Neuron (in vitro differentiated cells): ENCODE measurements around the gene LCE4A.
"Not testable (repeated sequence)": the region's sequence is repeated elsewhere in the genome, so short reads cannot be mapped to it uniquely, and the experiment has no call there.

ENCODE experiments used
- H2AFZ ChIP-seq: one replicate; pipeline ENCODE4 v1.6.1; 2013; ENCODE audit warnings: low read depth, mild to moderate bottlenecking, inconsistent platforms, low read length, moderate library complexity
- H3K27me3 ChIP-seq: one replicate; pipeline ENCODE4 v1.6.1; 2013; ENCODE audit warnings: low read length; ENCODE audit not compliant: insufficient read depth
- H3K36me3 ChIP-seq: one replicate; pipeline ENCODE4 v1.6.1; 2013; ENCODE audit warnings: low read length; ENCODE audit not compliant: insufficient read depth
- H3K4me1 ChIP-seq: one replicate; pipeline ENCODE4 v1.6.1; 2013; ENCODE audit warnings: low read length; ENCODE audit not compliant: insufficient read depth
- H3K4me3 ChIP-seq: 2 replicates; pipeline ENCODE4 v1.5.1; 2013; ENCODE audit warnings: mild to moderate bottlenecking, low read length, moderate library complexity
- H3K9me3 ChIP-seq: one replicate; pipeline ENCODE4 v1.6.1; 2013; ENCODE audit warnings: low read length

The LCE4A gene

GRCh38 chr1:152707860-152708259 is at the start of gene LCE4A:
LCE4A (plus strand) TSS chr1:152708160; CDS start chr1:152709076, 916 bp downstream.
- H3K36me3 ChIP-seq: no peaks in the 10 kb centered on the region
- no peaks in the 10 kb centered on the region for H3K27me3 ChIP-seq
- no peak within 1 kb of the TSS for H3K4me3 ChIP-seq
- no peaks in the 10 kb centered on the region for H3K4me1 ChIP-seq
- H2AFZ ChIP-seq: no peak within 1 kb of the TSS
- H3K9me3 ChIP-seq: no peaks in the 10 kb centered on the region

- no peak overlapping the region for H3K4me3 ChIP-seq
- H3K27me3 ChIP-seq: peaks cover 2% of the 10 kb centered on the region
- H2AFZ ChIP-seq: no peak overlapping the region
- H3K9me3 ChIP-seq: no peaks in the 10 kb centered on the region
- H3K36me3 ChIP-seq: no peaks in the 10 kb centered on the region
- H3K4me1 ChIP-seq: no peaks in the 10 kb centered on the region
Observed at GRCh38 chr1:152658649-152659048, 49.3 kb upstream of the LCE4A start.

- H3K4me3 ChIP-seq: no peak within 1 kb of the TSS
- H3K36me3 ChIP-seq: no peaks in the 10 kb centered on the region
- H3K9me3 ChIP-seq: no peaks in the 10 kb centered on the region
- no peaks in the 10 kb centered on the region for H3K4me1 ChIP-seq
- H3K27me3 ChIP-seq: peaks cover 2% of the 10 kb centered on the region
- H2AFZ ChIP-seq: no peak within 1 kb of the TSS
Observed at GRCh38 chr1:152663098-152663497, 44.9 kb upstream of the LCE4A start, which contains the start of gene LCE2D. LCE2D (plus strand) TSS chr1:152663380; CDS start chr1:152664106, 726 bp downstream.

- not testable (repeated sequence) for H3K27me3 ChIP-seq, H3K9me3 ChIP-seq, H2AFZ ChIP-seq, H3K4me3 ChIP-seq, H3K36me3 ChIP-seq, H3K4me1 ChIP-seq
Observed at GRCh38 chr1:152666171-152666570, 41.8 kb upstream of the LCE4A start.

- Histone ChIP-seq H3K9me3 (no peaks in the 10 kb centered on the region), H3K4me3 (no peak overlapping the region), H3K4me1 (no peaks in the 10 kb centered on the region), H3K36me3 (no peaks in the 10 kb centered on the region), H3K27me3 (no peaks in the 10 kb centered on the region), H2AFZ (no peak overlapping the region)
Observed at GRCh38 chr1:152667648-152668047, 40.3 kb upstream of the LCE4A start.

GRCh38 chr1:152673016-152673415 is 34.9 kb upstream of the LCE4A start:
- no peak overlapping the region for H2AFZ ChIP-seq
- H3K27me3 ChIP-seq: peaks cover 8% of the 10 kb centered on the region
- H3K4me1 ChIP-seq: no peaks in the 10 kb centered on the region
- H3K4me3 ChIP-seq: no peak overlapping the region
- H3K36me3 ChIP-seq: no peaks in the 10 kb centered on the region
- no peaks in the 10 kb centered on the region for H3K9me3 ChIP-seq

- H3K4me1 ChIP-seq, H3K9me3 ChIP-seq, H2AFZ ChIP-seq, H3K4me3 ChIP-seq, H3K36me3 ChIP-seq: not testable (repeated sequence)
- H3K27me3 ChIP-seq: peaks cover 10% of the 10 kb centered on the region
Observed at GRCh38 chr1:152674983-152675382, 33.0 kb upstream of the LCE4A start, which contains the start of gene LCE2C. LCE2C (plus strand) TSS chr1:152675279; CDS start chr1:152676016, 737 bp downstream.

- Histone ChIP-seq H3K4me3 (no peak overlapping the region), H2AFZ (no peak overlapping the region), H3K9me3 (no peaks in the 10 kb centered on the region), H3K27me3 (peaks cover 10% of the 10 kb centered on the region), H3K4me1 (no peaks in the 10 kb centered on the region), H3K36me3 (no peaks in the 10 kb centered on the region)
Observed at GRCh38 chr1:152679459-152679858, 28.5 kb upstream of the LCE4A start.

- Histone ChIP-seq H2AFZ (no peak overlapping the region), H3K4me3 (no peak overlapping the region), H3K36me3 (no peaks in the 10 kb centered on the region), H3K27me3 (peaks cover 10% of the 10 kb centered on the region), H3K9me3 (no peaks in the 10 kb centered on the region), H3K4me1 (no peaks in the 10 kb centered on the region)
Observed at GRCh38 chr1:152681616-152682015, 26.3 kb upstream of the LCE4A start.

GRCh38 chr1:152683846-152684245 is 24.1 kb upstream of the LCE4A start:
- peaks cover 2% of the 10 kb centered on the region for H3K27me3 ChIP-seq
- H3K4me3 ChIP-seq: no peak overlapping the region
- no peak overlapping the region for H2AFZ ChIP-seq
- H3K4me1 ChIP-seq: no peaks in the 10 kb centered on the region
- H3K9me3 ChIP-seq: no peaks in the 10 kb centered on the region
- no peaks in the 10 kb centered on the region for H3K36me3 ChIP-seq

GRCh38 chr1:152685823-152686222 is 22.1 kb upstream of the LCE4A start, which contains the start of gene LCE2B:
LCE2B (plus strand) TSS chr1:152686123; CDS start chr1:152686844, 721 bp downstream.
- H3K27me3 ChIP-seq, H3K4me3 ChIP-seq, H3K4me1 ChIP-seq, H3K36me3 ChIP-seq, H3K9me3 ChIP-seq, H2AFZ ChIP-seq: not testable (repeated sequence)

GRCh38 chr1:152697701-152698600 is 10.0 kb upstream of the LCE4A start, which contains the start of gene LCE2A:
LCE2A (plus strand) TSS chr1:152698345; CDS start chr1:152698902, 557 bp downstream.
- Histone ChIP-seq H3K4me1 (no peaks in the 10 kb centered on the region), H3K27me3 (no peaks in the 10 kb centered on the region), H2AFZ (no peak within 1 kb of the TSS), H3K9me3 (no peaks in the 10 kb centered on the region), H3K36me3 (no peaks in the 10 kb centered on the region), H3K4me3 (no peak within 1 kb of the TSS)

GRCh38 chr1:152699746-152700145 is 8.2 kb upstream of the LCE4A start:
- Histone ChIP-seq H2AFZ (no peak overlapping the region), H3K36me3 (no peaks in the 10 kb centered on the region), H3K27me3 (no peaks in the 10 kb centered on the region), H3K4me3 (no peak overlapping the region), H3K9me3 (no peaks in the 10 kb centered on the region), H3K4me1 (no peaks in the 10 kb centered on the region)
